ENCODE measurements around the gene DBX2. TPM values are rescaled to one million over a fixed set of nuclear protein-coding genes. Genes with fewer than 3 reads are reported as not detected.

Gene DBX2
- total RNA-seq, 3 donors from 2014 or later (not counting 1 experiment from before 2014, with no cell fraction given), result not detected

DNA sequence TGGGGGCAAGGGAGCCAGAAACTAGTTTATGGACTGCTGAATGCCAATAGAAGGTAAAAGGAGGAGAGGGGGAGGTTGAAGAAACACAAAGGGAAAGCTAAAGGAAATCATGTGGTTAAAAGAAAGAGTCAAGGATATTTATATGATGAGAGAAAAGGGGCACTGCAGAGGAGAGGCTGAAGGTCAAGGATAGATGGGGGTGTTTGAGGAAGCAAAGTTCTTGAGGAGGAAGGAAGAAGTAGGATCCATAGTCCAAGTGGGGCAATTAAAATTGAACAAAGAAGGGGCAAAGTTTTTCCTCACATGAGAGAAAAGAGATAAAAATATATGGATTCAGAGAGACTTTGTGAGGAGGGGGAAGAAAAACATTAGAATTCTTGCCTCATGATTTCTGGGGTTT, 10.1 kb upstream of the DBX2 start:
- ATAC-seq (no peak), DNase-seq (no peak)
- no peak overlapping the region for H3K27ac Mint-ChIP-seq
- H3K4me1 Mint-ChIP-seq, result no peaks in the 10 kb centered on the region
- H3K4me3 Mint-ChIP-seq, result no peak overlapping the region
- H3K36me3 Mint-ChIP-seq, result no peaks in the 10 kb centered on the region
- H3K27me3 ChIP-seq (ENCODE audit: control insufficient read depth, insufficient read depth, low read length), result no peaks in the 10 kb centered on the region
- no peaks in the 10 kb centered on the region for H3K36me3 ChIP-seq (ENCODE audit: control insufficient read depth, insufficient read depth, low read length)
- H3K9me3 ChIP-seq (ENCODE audit: control insufficient read depth, insufficient read depth, low read length), result no peaks in the 10 kb centered on the region
- no peak overlapping the region for H3K4me3 ChIP-seq (ENCODE audit: low read length)
- peaks cover 0 to 3% of the 10 kb centered on the region in 2 donors for H3K9me3 Mint-ChIP-seq
- peaks cover 0 to 17% of the 10 kb centered on the region in 2 donors for H3K27me3 Mint-ChIP-seq (ENCODE audit: low read depth in 2 of 2)
- H3K4me1 ChIP-seq (ENCODE audit: control insufficient read depth, insufficient read depth, low read length), result no peaks in the 10 kb centered on the region
- H3K27ac ChIP-seq (ENCODE audit: low read length), result no peak overlapping the region
- TF ChIP-seq CTCF (IDR thresholded peaks at IDR 0.05), result no peak
- intact Hi-C loops (cut with micrococcal nuclease), result no loop called here

DNA sequence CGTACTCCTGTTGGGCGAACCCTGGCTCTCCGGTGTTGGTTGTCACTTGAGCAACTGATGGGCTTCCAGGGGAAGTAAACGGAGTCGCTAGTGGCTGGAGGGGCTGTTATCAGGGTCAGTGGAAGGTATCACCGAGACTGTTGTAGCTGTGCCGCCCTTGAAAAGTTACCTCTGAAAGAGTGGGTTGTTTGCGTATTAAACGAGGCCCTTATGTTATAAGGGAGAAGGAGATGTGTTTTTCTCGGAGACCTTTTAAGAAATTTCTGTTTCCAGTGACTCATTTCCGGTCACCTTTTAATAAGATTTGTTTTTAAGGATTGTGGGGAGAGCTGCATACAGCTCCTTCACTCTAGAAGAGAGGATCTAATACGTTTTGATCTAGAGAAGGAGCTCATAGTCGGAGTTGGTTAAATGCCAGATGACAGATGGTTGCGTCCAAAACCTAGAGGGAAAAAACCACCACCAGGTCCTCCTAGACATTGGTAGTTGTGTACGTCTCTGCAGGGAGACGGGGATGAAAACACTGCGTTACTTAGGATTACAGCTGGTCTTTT, 750 bp upstream of the DBX2 start:
- no peaks in the 10 kb centered on the region for H3K9me3 ChIP-seq (ENCODE audit: control insufficient read depth, insufficient read depth, low read length)
- 28% methylated on average over 16 of the region's 17 CpGs for whole genome bisulfite sequencing (ENCODE audit: insufficient coverage)
- H3K4me3 ChIP-seq (ENCODE audit: low read length), result no peak overlapping the region
- DNase-seq, result no peak
- no peaks in the 10 kb centered on the region for H3K36me3 ChIP-seq (ENCODE audit: control insufficient read depth, insufficient read depth, low read length)
- H3K27me3 ChIP-seq (ENCODE audit: control insufficient read depth, insufficient read depth, low read length), result peaks cover 18% of the 10 kb centered on the region
- peaks cover 0 to 4% of the 10 kb centered on the region in 2 donors for H3K4me1 Mint-ChIP-seq
- no peak for ATAC-seq
- intact Hi-C loops (cut with micrococcal nuclease), result no loop called here
- H3K27ac ChIP-seq (ENCODE audit: low read length), result no peak overlapping the region
- no peak overlapping the region for H3K4me3 Mint-ChIP-seq
- peaks cover 4% of the 10 kb centered on the region for H3K4me1 ChIP-seq (ENCODE audit: control insufficient read depth, insufficient read depth, low read length)
- no peak overlapping the region for H3K27ac Mint-ChIP-seq
- H3K9me3 Mint-ChIP-seq, result peaks cover 2 to 6% of the 10 kb centered on the region in 2 donors
- TF ChIP-seq CTCF (IDR thresholded peaks at IDR 0.05), result no peak
- peaks cover 29 to 56% of the 10 kb centered on the region in 2 donors for H3K27me3 Mint-ChIP-seq (ENCODE audit: low read depth in 2 of 2)
- H3K36me3 Mint-ChIP-seq, result no peaks in the 10 kb centered on the region

DNA sequence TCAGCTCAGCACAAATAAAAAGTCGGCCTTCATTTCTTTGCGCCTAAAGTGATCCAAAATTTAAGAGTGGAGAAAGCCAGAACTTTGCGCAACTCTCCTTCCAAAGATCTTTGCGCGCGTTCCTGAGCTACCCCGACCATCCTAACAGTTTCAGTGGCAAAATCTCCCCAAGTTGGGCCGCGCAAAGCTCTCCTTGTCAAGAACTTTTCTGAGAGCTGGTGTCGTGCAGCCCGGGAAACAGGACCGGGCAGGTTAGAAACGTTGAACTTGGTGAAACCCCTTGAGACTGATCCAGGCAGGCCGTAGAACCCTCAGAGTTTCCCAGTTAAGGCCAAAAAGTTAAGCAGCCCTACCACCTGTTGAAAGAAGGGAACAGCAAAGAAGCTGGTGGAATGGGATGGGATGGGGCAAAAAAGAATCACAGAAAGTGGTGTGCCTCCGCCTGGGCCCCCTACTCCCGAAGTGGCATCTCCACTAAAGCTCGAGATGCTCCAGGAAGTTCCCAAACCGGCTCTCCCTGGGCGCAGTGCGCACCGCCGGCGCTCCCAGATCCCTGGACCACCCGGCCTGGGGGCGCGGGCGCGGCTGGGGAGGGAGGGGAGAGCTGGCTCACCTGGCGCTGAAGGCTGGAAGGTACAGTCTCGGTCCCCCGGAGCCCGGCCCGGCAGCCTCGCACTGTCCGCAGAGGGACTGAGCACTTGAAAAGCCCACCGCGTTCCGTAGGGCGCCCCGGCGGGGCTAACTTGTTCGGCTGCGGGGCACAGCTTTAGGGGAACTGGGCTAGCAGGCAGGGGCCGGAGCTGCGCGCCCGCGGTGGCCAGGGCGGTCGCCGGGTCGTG, 768 bp downstream of the DBX2 start:
- no peak for DNase-seq
- Mint-ChIP-seq H3K36me3 (no peaks in the 10 kb centered on the region), H3K4me3 (no peak overlapping the region), H3K4me1 (peaks cover 0 to 4% of the 10 kb centered on the region in 2 donors), H3K9me3 (peaks cover 2 to 6% of the 10 kb centered on the region in 2 donors), H3K27ac (no peak overlapping the region), H3K27me3 (ENCODE audit: low read depth in 2 of 2) (peaks cover 29 to 59% of the 10 kb centered on the region in 2 donors)
- H3K4me3 ChIP-seq (ENCODE audit: low read length), result no peak overlapping the region
- H3K4me1 ChIP-seq (ENCODE audit: control insufficient read depth, insufficient read depth, low read length), result peaks cover 4% of the 10 kb centered on the region
- no peak for ATAC-seq
- no peaks in the 10 kb centered on the region for H3K9me3 ChIP-seq (ENCODE audit: control insufficient read depth, insufficient read depth, low read length)
- no peak overlapping the region for H3K27ac ChIP-seq (ENCODE audit: low read length)
- intact Hi-C loops (cut with micrococcal nuclease), result no loop called here
- no peak for TF ChIP-seq CTCF (IDR thresholded peaks at IDR 0.05)
- H3K36me3 ChIP-seq (ENCODE audit: control insufficient read depth, insufficient read depth, low read length), result no peaks in the 10 kb centered on the region
- H3K27me3 ChIP-seq (ENCODE audit: control insufficient read depth, insufficient read depth, low read length), result peaks cover 18% of the 10 kb centered on the region
- 6% methylated on average over 52 of the region's 52 CpGs for WGBS (ENCODE audit: insufficient coverage)
